ENCODE measurements around the gene FTO.

DNA sequence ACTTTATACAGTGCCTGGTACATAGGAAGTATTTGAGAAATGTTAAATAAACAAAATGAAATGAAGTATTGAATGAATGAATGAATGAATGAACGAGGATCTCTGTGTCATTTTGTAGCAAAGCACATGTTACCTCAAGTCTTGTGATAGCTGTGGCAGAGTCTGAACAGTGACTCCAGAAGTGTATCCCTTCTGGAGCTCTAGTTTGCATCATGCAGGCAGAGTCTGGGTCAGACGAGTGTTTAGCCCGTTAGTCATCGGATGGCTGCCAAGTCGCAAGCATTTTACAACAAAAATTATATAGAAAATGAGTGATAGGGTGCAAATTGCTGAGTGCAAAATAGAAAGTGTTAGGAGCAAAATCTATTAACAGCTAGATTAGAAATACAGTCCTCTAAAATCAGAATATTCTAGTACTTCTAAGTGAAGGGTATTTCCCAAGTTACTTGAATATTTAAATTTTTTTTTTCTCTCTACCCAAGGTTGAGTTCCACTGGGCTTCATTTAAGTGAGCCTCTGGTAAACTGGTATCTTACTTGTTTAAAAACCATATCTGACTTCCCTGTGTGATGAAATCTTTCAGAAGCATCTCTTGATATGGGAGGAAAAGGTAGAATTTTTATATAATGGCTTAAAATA, 113.3 kb downstream of the FTO start:
- TF ChIP-seq EZH2 (IDR thresholded peaks at IDR 0.05) (no peak), POLR2AphosphoS5 (IDR thresholded peaks at IDR 0.05; ENCODE audit: borderline replicate concordance, low read depth, low read length) (no peak)

Data from SK-N-MC (cell line).